Right lobe of liver (tissue), 6 donors: ENCODE measurements around the gene GOLGA3. TPM values are rescaled to one million over a fixed set of nuclear protein-coding genes. Genes with fewer than 3 reads are reported as not detected.
A peak's percentile ranks its signal among the peaks of the same experiment; 100 is the strongest.

ENCODE experiments used
- ATAC-seq, 4 donors: fragments of 200-7000 bp; cut with Tn5 transposase; one replicate each; pipeline ENCODE4 v1.9.1; 2020; ENCODE audit warnings: mild to moderate bottlenecking in 4 of 4, moderate library complexity in 4 of 4
- DNase-seq, 3 donors: peaks; one replicate each; pipeline ENCODE4 v3.0.0-alpha.2; 2020
- H3K27ac ChIP-seq, 3 donors: fragments of 200-600 bp; one replicate each; pipeline ENCODE4 v1.8.0; 2022
- H3K27me3 ChIP-seq, 2 donors: fragments of 200-600 bp; one replicate each; pipeline ENCODE4 v1.8.0; 2022
- H3K36me3 ChIP-seq, 4 donors: fragments of 200-600 bp; sonication (generic) in 1 of 4; one replicate each; pipeline versions ENCODE4 v1.5.1 to v1.8.0; 2017 to 2022; ENCODE audit warnings: control low read depth in 1 of 4
- H3K4me1 ChIP-seq, 4 donors: fragments of 200-600 bp; sonication (generic) in 1 of 4; one replicate each; pipeline versions ENCODE4 v1.5.1 to v1.8.0; 2017 to 2022; ENCODE audit warnings: control low read depth in 1 of 4
- H3K4me3 ChIP-seq, 3 donors: fragments of 200-600 bp; one replicate each; pipeline ENCODE4 v1.8.0; 2022
- H3K9me3 ChIP-seq, 4 donors: fragments of 200-600 bp; sonication (generic) in 1 of 4; one replicate each; pipeline versions ENCODE4 v1.5.1 to v1.8.0; 2017 to 2022; ENCODE audit warnings: control low read depth in 1 of 4
- POLR2A ChIP-seq: fragments of 450-650 bp; IDR thresholded peaks from one replicate; pipeline ENCODE4 v1.6.1; 2017; ENCODE audit warnings: antibody characterized with exemption, mild to moderate bottlenecking
- WGBS: methylation state at CpG from one replicate; pipeline ENCODE4 v1.1.6; 2018; ENCODE audit warnings: low coverage, low lambda C conversion rate; ENCODE audit not compliant: insufficient coverage; ENCODE audit errors: missing lambda C conversion rate; 5-methylcytosine and 5-hydroxymethylcytosine counted together
- intact Hi-C, 2 donors: fragments of 100-400 bp; cut with DNase I; formaldehyde crosslinking; loops; one replicate each; pipeline versions ENCODE4 v1.11.2 to v1.14.1; 2022
- total RNA-seq, 6 experiments: library from RNA; depleted of rRNA in 2 of 6; stranded (reverse); fragments of >200 nt in 2 of 6; fragmentation: NEBNext Ultra II Directional in 3 of 6; extraction: Animal tissue kit (Norgen Biotek cat#: 25700) in 3 of 6; gene quantifications; one replicate each; pipeline versions ENCODE4 v1.1.0 to v1.2.4, GENCODE V29; 2016 to 2023
- TF ChIP-seq, protein P1 (sequence below), 4 donors: fragments of 200-600 bp in 3 of 4; fragments of 450-650 bp in 1 of 4; IDR thresholded peaks; one replicate each; pipeline versions ENCODE4 v1.5.1 to v1.8.0; 2016 to 2022; ENCODE audit warnings: antibody characterized with exemption in 4 of 4, mild to moderate bottlenecking in 2 of 4
- donor health status: DM: no; HTN: yes; CAD: no.
- donor health status: DM: no; HTN: no; CAD: no.
- donor health status: DM: no; HTN: no; CAD: no.
- donor health status: DM: no; HTN: yes; CAD: no.
- donor health status: DM: no; HTN: yes; CAD: no.

Gene GOLGA3
- total RNA-seq, 6 experiments from 2014 or later = 15.7 to 37.5 (median 22.8) TPM

DNA sequence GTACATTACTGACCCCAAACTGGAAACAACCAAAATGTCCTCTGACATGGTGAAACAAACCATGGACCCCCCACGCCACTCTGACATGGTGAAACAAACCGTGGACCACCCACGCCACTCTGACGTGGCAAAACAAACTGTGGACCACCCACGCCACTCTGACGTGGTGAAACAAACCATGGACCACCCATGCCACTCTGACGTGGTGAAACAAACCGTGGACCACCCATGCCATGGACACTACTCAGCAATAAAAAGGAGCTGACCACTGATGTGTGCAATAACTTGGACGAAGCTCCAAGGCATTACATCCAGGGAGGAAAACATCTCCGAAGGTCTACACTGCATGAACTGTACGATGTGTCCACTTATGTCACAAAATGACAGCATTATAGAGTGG lies 3.1 kb upstream of the GOLGA3 start:
- TF ChIP-seq, protein P1, sequence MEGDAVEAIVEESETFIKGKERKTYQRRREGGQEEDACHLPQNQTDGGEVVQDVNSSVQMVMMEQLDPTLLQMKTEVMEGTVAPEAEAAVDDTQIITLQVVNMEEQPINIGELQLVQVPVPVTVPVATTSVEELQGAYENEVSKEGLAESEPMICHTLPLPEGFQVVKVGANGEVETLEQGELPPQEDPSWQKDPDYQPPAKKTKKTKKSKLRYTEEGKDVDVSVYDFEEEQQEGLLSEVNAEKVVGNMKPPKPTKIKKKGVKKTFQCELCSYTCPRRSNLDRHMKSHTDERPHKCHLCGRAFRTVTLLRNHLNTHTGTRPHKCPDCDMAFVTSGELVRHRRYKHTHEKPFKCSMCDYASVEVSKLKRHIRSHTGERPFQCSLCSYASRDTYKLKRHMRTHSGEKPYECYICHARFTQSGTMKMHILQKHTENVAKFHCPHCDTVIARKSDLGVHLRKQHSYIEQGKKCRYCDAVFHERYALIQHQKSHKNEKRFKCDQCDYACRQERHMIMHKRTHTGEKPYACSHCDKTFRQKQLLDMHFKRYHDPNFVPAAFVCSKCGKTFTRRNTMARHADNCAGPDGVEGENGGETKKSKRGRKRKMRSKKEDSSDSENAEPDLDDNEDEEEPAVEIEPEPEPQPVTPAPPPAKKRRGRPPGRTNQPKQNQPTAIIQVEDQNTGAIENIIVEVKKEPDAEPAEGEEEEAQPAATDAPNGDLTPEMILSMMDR (IDR thresholded peaks at IDR 0.05) = no peak
- no peak for TF ChIP-seq POLR2A
- Histone ChIP-seq H3K36me3 (no peaks in the 10 kb centered on the region), H3K9me3 (no peaks in the 10 kb centered on the region), H3K4me1 (peaks cover 0 to 13% (median 4%) of the 10 kb centered on the region in 4 donors), H3K4me3 (no peak overlapping the region), H3K27ac (no peak overlapping the region), H3K27me3 (no peaks in the 10 kb centered on the region)
- no peak for ATAC-seq
- intact Hi-C loops = no loop called here
- 93% methylated on average over 5 of the region's 11 CpGs for WGBS
- no peak for DNase-seq

DNA sequence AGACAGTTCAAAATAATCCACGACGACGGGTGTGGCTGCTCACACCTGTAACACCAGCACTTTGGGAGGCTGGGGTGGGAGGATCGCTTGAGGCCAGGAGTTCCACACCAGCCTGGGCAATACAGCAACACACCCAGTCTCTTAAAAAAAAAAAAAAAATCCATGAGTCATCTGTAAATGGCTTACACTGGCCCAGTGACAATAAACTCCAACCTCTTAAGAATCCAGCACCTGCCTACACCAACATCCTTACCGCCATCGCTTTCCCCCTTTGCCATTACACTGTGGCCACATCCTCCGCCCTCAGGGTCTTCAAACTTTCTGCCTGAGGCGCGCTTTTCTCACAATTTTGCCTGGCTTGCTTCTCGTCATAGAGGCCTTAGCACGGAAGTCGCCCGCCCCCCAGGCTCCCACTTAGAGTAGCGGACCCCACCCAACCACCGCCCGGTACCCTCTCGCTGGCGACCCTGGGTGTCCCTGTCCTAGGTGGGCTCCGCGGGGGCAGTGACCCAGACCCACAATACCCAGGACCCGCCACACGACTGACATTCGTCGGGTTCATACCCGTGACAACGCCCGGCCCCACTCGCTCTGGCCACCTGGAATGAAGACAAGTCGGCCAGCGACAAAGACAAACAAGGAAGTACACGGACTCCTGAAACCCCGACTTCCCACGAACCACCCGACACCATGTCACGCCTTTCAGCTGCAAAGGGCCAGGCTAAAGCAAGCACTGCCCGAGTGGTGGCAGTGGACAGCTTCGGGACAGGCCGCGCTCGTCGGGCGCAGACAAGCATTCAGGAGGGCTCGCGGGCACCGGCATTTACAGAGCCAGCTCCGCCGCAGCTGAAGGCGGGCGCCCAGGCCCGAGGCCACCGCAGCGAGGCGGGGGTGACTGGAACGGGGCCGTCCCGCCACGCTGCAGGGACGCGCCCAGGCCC lies 636 bp downstream of the GOLGA3 start:
- Histone ChIP-seq H3K27me3 (no peaks in the 10 kb centered on the region), H3K36me3 (peaks cover 0 to 6% (median 3%) of the 10 kb centered on the region in 4 donors), H3K4me1 (peaks cover 0 to 13% (median 4%) of the 10 kb centered on the region in 4 donors), H3K4me3 (peak overlapping the region; percentile 79 to 95 (median 89)), H3K9me3 (no peaks in the 10 kb centered on the region), H3K27ac (peak overlapping the region; percentile 96 to 99 (median 98))
- 22% methylated on average over 22 of the region's 59 CpGs for WGBS
- ATAC-seq (peak; percentile 22 to 49 (median 34)), DNase-seq (peak; percentile 54 to 65 (median 54))
- TF ChIP-seq, protein P1 (IDR thresholded peaks at IDR 0.05) = no peak
- TF ChIP-seq POLR2A = no peak
- intact Hi-C loops = no loop called here

DNA sequence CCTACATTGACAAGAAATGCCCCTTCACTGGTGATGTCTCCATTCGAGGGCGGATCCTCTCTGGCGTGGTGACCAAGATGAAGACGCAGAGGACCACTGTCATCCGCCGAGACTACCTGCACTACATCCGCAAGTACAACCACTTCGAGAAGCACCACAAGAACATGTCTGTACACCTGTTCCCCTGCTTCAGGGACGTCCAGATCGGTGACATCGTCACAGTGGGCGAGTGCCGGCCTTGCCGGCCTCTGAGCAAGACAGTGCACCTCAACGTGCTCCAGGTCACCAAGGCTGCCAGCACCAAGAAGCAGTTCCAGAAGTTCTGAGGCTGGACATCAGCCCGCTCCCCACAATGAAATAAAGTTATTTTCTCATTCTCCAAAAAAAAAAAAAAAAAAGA lies 2.8 kb downstream of the GOLGA3 start:
- intact Hi-C loops = no loop called here
- WGBS = 90% methylated on average over 2 of the region's 16 CpGs
- Histone ChIP-seq H3K36me3 (peaks cover 0 to 18% (median 9%) of the 10 kb centered on the region in 4 donors), H3K4me3 (no peak overlapping the region), H3K27ac (no peak overlapping the region), H3K4me1 (peaks cover 0 to 13% (median 4%) of the 10 kb centered on the region in 4 donors), H3K27me3 (no peaks in the 10 kb centered on the region), H3K9me3 (no peaks in the 10 kb centered on the region)
- TF ChIP-seq, protein P1 (IDR thresholded peaks at IDR 0.05) = no peak
- TF ChIP-seq POLR2A = no peak
- DNase-seq (no peak), ATAC-seq (no peak)

DNA sequence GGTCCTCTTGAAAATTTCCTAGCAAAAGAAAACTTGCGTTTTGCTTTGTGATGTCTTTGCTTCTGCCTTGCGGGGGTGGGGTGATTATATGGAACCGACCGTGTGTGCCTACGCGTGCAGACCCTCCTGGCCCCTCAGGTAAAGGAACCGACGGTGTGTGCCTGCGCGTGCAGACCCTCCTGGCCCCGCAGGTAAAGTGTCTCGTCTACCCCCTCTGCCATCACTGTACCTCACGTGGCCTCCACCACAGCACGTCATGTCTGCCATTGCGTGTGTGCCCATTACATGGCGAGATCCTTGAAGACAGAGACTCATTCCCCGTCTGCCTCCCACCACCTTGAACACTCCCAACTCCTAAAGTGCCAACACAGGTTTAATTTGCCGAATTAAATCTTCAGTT lies 3.6 kb downstream of the GOLGA3 start:
- DNase-seq = no peak

More for the DNA sequence above, 3.6 kb downstream of the GOLGA3 start:
- peaks cover 0 to 13% (median 4%) of the 10 kb centered on the region in 4 donors for H3K4me1 ChIP-seq
- H3K4me3 ChIP-seq = no peak overlapping the region
- WGBS = 87% methylated on average over 8 of the region's 18 CpGs
- no peak for ATAC-seq
- H3K27ac ChIP-seq = no peak overlapping the region
- peaks cover 0 to 24% (median 12%) of the 10 kb centered on the region in 4 donors for H3K36me3 ChIP-seq
- no peaks in the 10 kb centered on the region for H3K27me3 ChIP-seq
- TF ChIP-seq, protein P1 (IDR thresholded peaks at IDR 0.05) = no peak
- no peak for TF ChIP-seq POLR2A
- H3K9me3 ChIP-seq = no peaks in the 10 kb centered on the region
- intact Hi-C loops = no loop called here
